A549 (cell line): ENCODE measurements around the gene B4GALT3. TPM values are rescaled to one million over a fixed set of nuclear protein-coding genes. Genes with fewer than 3 reads are reported as not detected.

Experiments
- ATAC-seq, 2 experiments: fragments of 200-7000 bp in 1 of 2; fragments of >200 bp in 1 of 2; cut with Nextera tagmentation in 1 of 2; cut with Tn5 transposase in 1 of 2; 3 replicates each; pipeline versions ENCODE4 v1.8.0 to v1.9.1; 2018 to 2020; ENCODE audit warnings: mild to moderate bottlenecking in 1 of 2, moderate library complexity in 1 of 2
- CTCF ChIA-PET: fragments of 300-600 bp; sonication (Branson Sonifier 250); formaldehyde crosslinking; extraction: SDS; loops from one replicate; lab custom pipeline; 2021; ENCODE audit warnings: antibody characterized with exemption, inconsistent platforms; lab: Yijun Ruan, JAX
- POLR2A ChIA-PET: fragments of 350-600 bp; formaldehyde crosslinking; extraction: SDS; loops from one replicate; lab custom pipeline; 2021; ENCODE audit warnings: antibody characterized with exemption, inconsistent platforms; lab: Yijun Ruan, JAX
- DNase-seq, 2 experiments: peaks; one replicate each; pipeline versions ENCODE4 v3.0.0 to v3.0.0-alpha.2; 2011 to 2016; ENCODE audit warnings: low read depth in 1 of 2, low spot score in 1 of 2
- FAIRE-seq: peaks from 2 replicates; lab custom pipeline; 2011; peaks lifted over from hg19 to GRCh38; lab: Jason Lieb, UNC
- H3K27ac ChIP-seq, 2 experiments: fragments of >200 bp; sonication (Bioruptor Twin); formaldehyde crosslinking; 3 replicates each; pipeline ENCODE4 v1.5.1; 2016 to 2017
- H3K4me1 ChIP-seq: fragments of >200 bp; sonication (Bioruptor Twin); formaldehyde crosslinking; 3 replicates; pipeline ENCODE4 v1.6.1; 2016
- H3K4me2 ChIP-seq: fragments of >200 bp; sonication (Bioruptor Twin); formaldehyde crosslinking; 3 replicates; pipeline ENCODE4 v1.6.1; 2016
- H3K4me3 ChIP-seq: fragments of >200 bp; sonication (Bioruptor Twin); formaldehyde crosslinking; 3 replicates; pipeline ENCODE4 v1.5.1; 2016
- H3K9me3 ChIP-seq: fragments of >200 bp; sonication (Bioruptor Twin); formaldehyde crosslinking; 3 replicates; pipeline ENCODE4 v1.6.1; 2016
- CBX8 ChIP-seq: fragments of 200-600 bp; sonication (generic); IDR thresholded peaks from 2 replicates; pipeline ENCODE4 v1.6.1; 2016
- EHMT2 ChIP-seq: fragments of 200-600 bp; sonication (generic); IDR thresholded peaks from 2 replicates; pipeline ENCODE4 v1.6.1; 2016; ENCODE audit warnings: antibody characterized with exemption, low read depth, mild to moderate bottlenecking, moderate library complexity
- FOSL2 ChIP-seq, 2 experiments: fragments of 450-650 bp in 1 of 2; fragments of >200 bp in 1 of 2; sonication (Bioruptor Twin) in 1 of 2; formaldehyde crosslinking; IDR thresholded peaks; 2 replicates each; pipeline versions ENCODE4 v1.5.0 to v1.6.1; 2016 to 2020; ENCODE audit warnings: mild to moderate bottlenecking in 1 of 2, moderate library complexity in 1 of 2
- FOXS1 ChIP-seq: fragments of 250-450 bp; sonication (Bioruptor Pico); IDR thresholded peaks from 2 replicates; pipeline ENCODE4 v1.5.0; 2020; ENCODE audit warnings: mild to moderate bottlenecking, moderate library complexity
- GATA3 ChIP-seq: IDR thresholded peaks from 2 replicates; pipeline ENCODE4 v1.6.1; 2012; ENCODE audit warnings: borderline replicate concordance
- HOXB13 ChIP-seq: fragments of 250-450 bp; sonication (Bioruptor Pico); IDR thresholded peaks from 2 replicates; pipeline ENCODE4 v1.5.0; 2020; ENCODE audit warnings: low read depth, mild to moderate bottlenecking, moderate library complexity
- PHF8 ChIP-seq: fragments of 200-600 bp; sonication (generic); IDR thresholded peaks from 2 replicates; pipeline ENCODE4 v1.6.1; 2016; ENCODE audit warnings: low read depth, mild to moderate bottlenecking, antibody characterized with exemption, moderate library complexity, borderline replicate concordance
- RCOR1 ChIP-seq: fragments of 150-350 bp; IDR thresholded peaks from 2 replicates; pipeline ENCODE4 v1.6.1; 2014; ENCODE audit warnings: antibody characterized with exemption, low read length, low read depth
- RFX5 ChIP-seq: fragments of 450-650 bp; IDR thresholded peaks from 2 replicates; pipeline ENCODE4 v1.7.1; 2014; ENCODE audit warnings: antibody characterized with exemption, mild to moderate bottlenecking, moderate library complexity
- TP53 ChIP-seq: fragments of 250-450 bp; sonication (Bioruptor Pico); IDR thresholded peaks from 2 replicates; pipeline ENCODE4 v1.5.0; 2021; ENCODE audit warnings: mild to moderate bottlenecking, moderate library complexity
- ZFP36 ChIP-seq: fragments of 450-650 bp; IDR thresholded peaks from 2 replicates; pipeline ENCODE4 v1.6.1; 2014; ENCODE audit warnings: borderline replicate concordance; ENCODE audit not compliant: partially characterized antibody
- WGBS: methylation state at CpG from one replicate; pipeline ENCODE4 v1.1.6; 2017; ENCODE audit errors: missing lambda C conversion rate; 5-methylcytosine and 5-hydroxymethylcytosine counted together
- polyA plus RNA-seq, 4 experiments: library from polyadenylated mRNA; depleted of rRNA in 3 of 4; stranded (reverse); fragments of >200 nt; fragmentation: RNase III in 1 of 4; extraction: RNeasy Plus Mini Kit Qiagen cat#74134 plus additional on column Dnase treatment in 1 of 4; gene quantifications; 2 replicates in 3 of 4; 3 replicates in 1 of 4; pipeline ENCODE4 v1.2.3, GENCODE V29; 2011 to 2017
- TF ChIP-seq, protein P1 (sequence below): IDR thresholded peaks from 2 replicates; pipeline ENCODE4 v1.6.1; 2012
- TF ChIP-seq, protein P2 (sequence below): fragments of 250-450 bp; sonication (Bioruptor Pico); IDR thresholded peaks from 2 replicates; pipeline ENCODE4 v1.5.0; 2020; ENCODE audit warnings: low read depth, mild to moderate bottlenecking, moderate library complexity
- TF ChIP-seq, protein P3 (sequence below): fragments of 200-600 bp; sonication (generic); IDR thresholded peaks from 2 replicates; pipeline ENCODE4 v1.6.1; 2016; ENCODE audit warnings: antibody characterized with exemption, mild to moderate bottlenecking, moderate library complexity

B4GALT3 gene
- polyA plus RNA-seq, 2 of the 4 experiments (the other 2 are of a cell fraction), result 25.3 to 25.5 TPM

DNA sequence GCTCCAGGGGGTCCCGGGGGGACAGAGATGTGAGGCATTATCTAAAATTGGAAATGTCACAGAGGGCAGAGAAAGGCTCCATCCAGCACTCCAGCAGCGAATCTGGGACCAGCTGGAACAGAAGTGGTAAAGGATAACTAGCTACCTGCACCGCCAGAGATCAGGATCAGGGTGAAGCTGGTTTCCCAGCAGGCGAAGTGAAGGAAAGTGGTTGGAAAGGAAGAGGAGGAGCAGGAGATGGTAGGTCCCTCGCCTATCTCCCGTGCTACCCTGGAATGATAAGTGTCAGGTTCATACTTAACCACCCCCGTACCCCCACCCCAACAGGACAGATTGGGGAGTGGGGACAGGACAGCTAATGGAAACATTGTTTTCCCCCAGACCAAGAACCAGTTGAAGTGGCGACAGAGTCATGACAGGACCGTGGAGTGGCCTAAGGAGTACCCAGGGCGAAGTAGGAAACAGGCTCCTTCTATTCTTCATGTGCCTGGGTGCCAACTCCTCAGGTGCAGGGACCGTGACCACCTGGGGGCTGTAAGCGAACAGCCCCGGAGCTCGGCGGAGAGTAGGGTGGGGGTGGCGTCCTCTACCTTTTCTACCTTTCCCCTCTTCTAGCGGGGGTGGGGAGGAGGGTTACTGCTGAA, 717 bp downstream of the B4GALT3 start:
- peak overlapping the region; percentile 93 for H3K4me2 ChIP-seq
- peak overlapping the region; percentile 83 to 91 for H3K27ac ChIP-seq
- 27% methylated on average over 12 of the region's 17 CpGs for WGBS
- no peak for FAIRE-seq
- ChIA-PET POLR2A (interaction anchor here (0.8 to 2.2 kb wide), 6 partner anchors 10 to 49 kb away, joined by 3 to 25 read pairs (median 4); partner anchors contain the start of genes DEDD, PPOX, TOMM40L and UFC1), CTCF (interaction anchor here (0.6 to 2.2 kb wide), 7 partner anchors 9 to 206 kb away, joined by 3 to 16 read pairs (median 4); partner anchors contain the start of gene PPOX)
- no peak for TF ChIP-seq RCOR1
- no peak for TF ChIP-seq FOSL2 (IDR thresholded peaks at IDR 0.05)
- no peak for TF ChIP-seq FOSL2 (CRISPR knock-in tag; IDR thresholded peaks at IDR 0.05)
- TF ChIP-seq, protein P1, sequence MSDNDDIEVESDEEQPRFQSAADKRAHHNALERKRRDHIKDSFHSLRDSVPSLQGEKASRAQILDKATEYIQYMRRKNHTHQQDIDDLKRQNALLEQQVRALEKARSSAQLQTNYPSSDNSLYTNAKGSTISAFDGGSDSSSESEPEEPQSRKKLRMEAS, result no peak
- TF ChIP-seq HOXB13 (CRISPR knock-in tag), result no peak
- H3K9me3 ChIP-seq, result no peaks in the 10 kb centered on the region
- peaks cover 11% of the 10 kb centered on the region; the same call in 2 of the 3 replicates for H3K4me1 ChIP-seq
- H3K4me3 ChIP-seq, result peak overlapping the region; percentile 63
- DNase-seq, result no peak
- ATAC-seq, result peak; percentile 27 to 41; a peak in 4 of 6 replicates

DNA sequence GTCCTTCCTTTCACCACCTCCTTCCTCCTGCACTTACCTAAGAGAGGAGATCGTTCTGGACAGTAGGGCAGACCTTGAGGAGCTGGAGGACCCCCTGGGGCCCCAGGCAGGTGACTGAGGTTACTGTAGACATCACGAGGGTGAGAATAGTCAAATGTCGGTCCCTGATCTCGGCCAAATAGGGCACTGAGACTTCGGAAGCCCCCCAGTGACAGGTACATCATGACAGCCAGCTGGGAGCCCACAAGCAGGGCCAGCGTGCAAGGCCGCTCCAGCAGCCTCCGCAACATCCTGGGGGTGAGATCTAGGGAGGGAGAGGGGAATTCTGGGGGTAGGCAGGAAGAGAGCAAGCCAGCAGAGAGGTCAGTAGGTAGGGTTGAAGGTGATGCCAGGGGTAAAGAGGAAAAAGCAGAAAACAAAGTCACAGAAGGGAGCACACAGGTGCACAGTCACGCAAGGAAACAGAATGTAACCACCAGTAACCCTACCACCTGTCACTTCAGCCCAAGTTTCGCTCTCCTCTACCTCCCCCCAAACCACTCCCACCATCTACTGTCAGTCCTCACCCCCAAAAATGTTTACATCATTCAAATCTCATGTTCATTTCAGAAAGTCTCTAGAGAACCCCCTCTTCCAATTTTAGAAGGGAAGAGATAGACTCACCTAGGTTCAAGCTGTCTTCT, 1.4 kb downstream of the B4GALT3 start:
- WGBS, result 94% methylated on average over 7 of the region's 10 CpGs
- Histone ChIP-seq H3K27ac (no peak overlapping the region), H3K4me2 (peak overlapping the region; percentile 93), H3K4me3 (peak overlapping the region; percentile 63; the same call in 1 of the 3 replicates), H3K4me1 (peaks cover 11% of the 10 kb centered on the region; the same call in 2 of the 3 replicates)
- ChIA-PET CTCF (interaction anchor here (1.1 to 2.2 kb wide), 7 partner anchors 10 to 206 kb away, joined by 4 to 16 read pairs (median 4); partner anchors contain the start of gene PPOX), POLR2A (interaction anchor here (1.7 to 2.2 kb wide), 2 partner anchors 10 to 43 kb away, joined by 4 to 25 read pairs; partner anchors contain the start of genes DEDD and PPOX)
- ATAC-seq (no peak), FAIRE-seq (no peak)
- TF ChIP-seq GATA3 (no peak), FOXS1 (no peak), CBX8 (no peak), EHMT2 (no peak), PHF8 (no peak)
- TF ChIP-seq, protein P2, sequence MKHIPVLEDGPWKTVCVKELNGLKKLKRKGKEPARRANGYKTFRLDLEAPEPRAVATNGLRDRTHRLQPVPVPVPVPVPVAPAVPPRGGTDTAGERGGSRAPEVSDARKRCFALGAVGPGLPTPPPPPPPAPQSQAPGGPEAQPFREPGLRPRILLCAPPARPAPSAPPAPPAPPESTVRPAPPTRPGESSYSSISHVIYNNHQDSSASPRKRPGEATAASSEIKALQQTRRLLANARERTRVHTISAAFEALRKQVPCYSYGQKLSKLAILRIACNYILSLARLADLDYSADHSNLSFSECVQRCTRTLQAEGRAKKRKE (CRISPR knock-in tag), result no peak
- TF ChIP-seq, all 56 proteins: peak for 0
- no peak for DNase-seq
- H3K9me3 ChIP-seq, result no peaks in the 10 kb centered on the region

DNA sequence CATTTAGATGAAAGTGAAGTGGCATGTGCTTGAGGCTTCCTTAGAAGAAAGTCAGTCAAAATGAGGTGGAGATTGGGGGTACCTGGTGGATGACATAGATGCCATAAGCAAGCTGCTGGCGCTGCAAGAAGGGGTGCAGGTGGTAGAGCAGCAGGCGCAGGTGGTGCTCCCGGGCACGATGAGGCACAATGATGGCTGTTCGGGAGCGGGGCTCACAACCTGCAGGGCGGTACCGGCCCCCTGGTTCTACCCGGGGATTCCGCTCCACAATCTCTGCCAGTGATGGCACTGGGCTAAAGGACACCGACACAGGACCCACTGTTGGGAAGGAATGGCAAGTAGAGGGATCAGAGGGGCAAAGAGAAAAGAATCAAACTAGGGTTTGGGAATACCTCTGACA, 2.4 kb downstream of the B4GALT3 start:
- H3K9me3 ChIP-seq, result no peaks in the 10 kb centered on the region
- ChIA-PET POLR2A (no interaction called here), CTCF (interaction anchor here (1.5 to 2.2 kb wide), 3 partner anchors 9 to 19 kb away, joined by 4 to 16 read pairs (median 4); partner anchors contain the start of gene PPOX)
- no peak overlapping the region for H3K27ac ChIP-seq
- no peak overlapping the region for H3K4me2 ChIP-seq
- no peak overlapping the region for H3K4me3 ChIP-seq
- WGBS, result 90% methylated on average over 11 of the region's 11 CpGs
- ATAC-seq (no peak), DNase-seq (no peak), FAIRE-seq (no peak)
- peaks cover 11% of the 10 kb centered on the region; the same call in 2 of the 3 replicates for H3K4me1 ChIP-seq
- TF ChIP-seq, protein P3, sequence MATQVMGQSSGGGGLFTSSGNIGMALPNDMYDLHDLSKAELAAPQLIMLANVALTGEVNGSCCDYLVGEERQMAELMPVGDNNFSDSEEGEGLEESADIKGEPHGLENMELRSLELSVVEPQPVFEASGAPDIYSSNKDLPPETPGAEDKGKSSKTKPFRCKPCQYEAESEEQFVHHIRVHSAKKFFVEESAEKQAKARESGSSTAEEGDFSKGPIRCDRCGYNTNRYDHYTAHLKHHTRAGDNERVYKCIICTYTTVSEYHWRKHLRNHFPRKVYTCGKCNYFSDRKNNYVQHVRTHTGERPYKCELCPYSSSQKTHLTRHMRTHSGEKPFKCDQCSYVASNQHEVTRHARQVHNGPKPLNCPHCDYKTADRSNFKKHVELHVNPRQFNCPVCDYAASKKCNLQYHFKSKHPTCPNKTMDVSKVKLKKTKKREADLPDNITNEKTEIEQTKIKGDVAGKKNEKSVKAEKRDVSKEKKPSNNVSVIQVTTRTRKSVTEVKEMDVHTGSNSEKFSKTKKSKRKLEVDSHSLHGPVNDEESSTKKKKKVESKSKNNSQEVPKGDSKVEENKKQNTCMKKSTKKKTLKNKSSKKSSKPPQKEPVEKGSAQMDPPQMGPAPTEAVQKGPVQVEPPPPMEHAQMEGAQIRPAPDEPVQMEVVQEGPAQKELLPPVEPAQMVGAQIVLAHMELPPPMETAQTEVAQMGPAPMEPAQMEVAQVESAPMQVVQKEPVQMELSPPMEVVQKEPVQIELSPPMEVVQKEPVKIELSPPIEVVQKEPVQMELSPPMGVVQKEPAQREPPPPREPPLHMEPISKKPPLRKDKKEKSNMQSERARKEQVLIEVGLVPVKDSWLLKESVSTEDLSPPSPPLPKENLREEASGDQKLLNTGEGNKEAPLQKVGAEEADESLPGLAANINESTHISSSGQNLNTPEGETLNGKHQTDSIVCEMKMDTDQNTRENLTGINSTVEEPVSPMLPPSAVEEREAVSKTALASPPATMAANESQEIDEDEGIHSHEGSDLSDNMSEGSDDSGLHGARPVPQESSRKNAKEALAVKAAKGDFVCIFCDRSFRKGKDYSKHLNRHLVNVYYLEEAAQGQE, result no peak
- TF ChIP-seq RFX5 (no peak), FOSL2 (IDR thresholded peaks at IDR 0.05) (no peak), FOSL2 (CRISPR knock-in tag; IDR thresholded peaks at IDR 0.05) (no peak), TP53 (CRISPR knock-in tag) (no peak), ZFP36 (no peak)
- TF ChIP-seq, protein P2 (CRISPR knock-in tag), result no peak
